ENCODE measurements around the gene RPTOR. TPM values are rescaled to one million over a fixed set of nuclear protein-coding genes. Genes with fewer than 3 reads are reported as not detected.

Gene RPTOR
- total RNA-seq, 1 donor from 2014 or later, result 32.0 TPM

DNA sequence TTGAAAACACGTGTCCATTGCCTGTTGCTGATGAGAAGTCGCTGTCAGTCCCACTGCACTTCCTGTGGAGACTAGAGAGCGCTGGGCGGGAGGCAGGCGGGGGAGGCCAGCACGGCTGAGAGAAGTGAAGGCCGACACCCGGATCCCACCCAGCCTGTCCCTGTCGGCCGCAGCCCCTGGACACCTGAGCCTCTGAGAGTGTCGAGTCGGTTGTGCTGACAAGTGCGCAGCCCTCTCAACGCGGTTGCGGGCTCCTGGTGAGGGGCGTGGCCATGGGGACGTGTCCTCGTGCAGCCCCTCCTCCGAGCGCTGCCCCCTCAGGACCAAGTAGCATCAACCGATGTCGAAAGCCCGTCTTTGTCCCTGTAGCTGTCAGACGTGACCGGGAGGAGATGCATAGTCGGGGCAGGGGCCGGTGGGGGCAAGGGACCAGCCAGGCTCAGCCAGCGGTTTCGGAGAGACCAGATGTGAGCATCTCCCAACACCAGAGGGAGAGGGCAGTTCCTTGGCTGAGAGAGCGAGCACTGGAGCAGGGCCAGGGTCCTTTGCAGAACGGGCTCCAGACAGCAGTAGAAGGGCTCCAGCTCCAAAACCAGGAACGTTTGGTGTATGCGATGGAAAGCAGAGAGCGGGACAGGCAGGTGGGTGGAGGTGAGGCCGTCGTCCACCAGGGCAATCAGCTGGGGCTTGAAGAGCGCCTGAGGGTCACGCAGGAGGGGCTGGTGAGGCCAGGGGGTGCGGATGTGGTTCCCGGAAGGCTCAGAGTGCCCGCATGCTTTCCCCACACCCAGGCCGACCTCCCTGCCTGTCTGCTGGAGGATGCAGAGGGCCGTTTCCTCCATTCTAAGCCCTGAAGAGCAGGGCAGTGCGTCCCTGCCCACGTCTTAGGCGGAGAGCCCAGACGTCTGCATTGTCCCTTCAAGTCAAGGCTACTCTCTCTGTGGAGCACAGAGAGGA lies 403.7 kb downstream of the RPTOR start:
- H3K27ac Mint-ChIP-seq (ENCODE audit: unreplicated experiment), result no peak overlapping the region
- H3K9me3 Mint-ChIP-seq (ENCODE audit: unreplicated experiment), result peaks cover 5% of the 10 kb centered on the region
- H3K79me2 ChIP-seq (ENCODE audit: insufficient read depth, low read length), result no peaks in the 10 kb centered on the region
- H3K9ac ChIP-seq (ENCODE audit: low read length), result no peak overlapping the region
- H3K27ac ChIP-seq (ENCODE audit: low read depth, low read length), result no peak overlapping the region
- FAIRE-seq (no peak), DNase-seq (ENCODE audit: low read depth) (no peak)
- no peaks in the 10 kb centered on the region for H3K27me3 ChIP-seq (ENCODE audit: insufficient read depth, low read length)
- H3K4me1 ChIP-seq (ENCODE audit: insufficient read depth, low read length), result no peaks in the 10 kb centered on the region
- no peaks in the 10 kb centered on the region for H3K9me3 ChIP-seq (ENCODE audit: insufficient read depth, low read depth, low read length)
- H3K36me3 Mint-ChIP-seq (ENCODE audit: low read depth, unreplicated experiment), result peaks cover 16% of the 10 kb centered on the region
- no peak overlapping the region for H3K4me2 ChIP-seq (ENCODE audit: low read length)
- no peaks in the 10 kb centered on the region for H3K4me1 Mint-ChIP-seq (ENCODE audit: low read depth, unreplicated experiment)
- no peaks in the 10 kb centered on the region for H4K20me1 ChIP-seq (ENCODE audit: insufficient read depth, low read length)
- H3K27me3 Mint-ChIP-seq (ENCODE audit: low read depth, unreplicated experiment), result peaks cover 2% of the 10 kb centered on the region
- TF ChIP-seq EZH2 (IDR thresholded peaks at IDR 0.05; ENCODE audit: insufficient read depth, low read length), result no peak
- TF ChIP-seq, protein P1, sequence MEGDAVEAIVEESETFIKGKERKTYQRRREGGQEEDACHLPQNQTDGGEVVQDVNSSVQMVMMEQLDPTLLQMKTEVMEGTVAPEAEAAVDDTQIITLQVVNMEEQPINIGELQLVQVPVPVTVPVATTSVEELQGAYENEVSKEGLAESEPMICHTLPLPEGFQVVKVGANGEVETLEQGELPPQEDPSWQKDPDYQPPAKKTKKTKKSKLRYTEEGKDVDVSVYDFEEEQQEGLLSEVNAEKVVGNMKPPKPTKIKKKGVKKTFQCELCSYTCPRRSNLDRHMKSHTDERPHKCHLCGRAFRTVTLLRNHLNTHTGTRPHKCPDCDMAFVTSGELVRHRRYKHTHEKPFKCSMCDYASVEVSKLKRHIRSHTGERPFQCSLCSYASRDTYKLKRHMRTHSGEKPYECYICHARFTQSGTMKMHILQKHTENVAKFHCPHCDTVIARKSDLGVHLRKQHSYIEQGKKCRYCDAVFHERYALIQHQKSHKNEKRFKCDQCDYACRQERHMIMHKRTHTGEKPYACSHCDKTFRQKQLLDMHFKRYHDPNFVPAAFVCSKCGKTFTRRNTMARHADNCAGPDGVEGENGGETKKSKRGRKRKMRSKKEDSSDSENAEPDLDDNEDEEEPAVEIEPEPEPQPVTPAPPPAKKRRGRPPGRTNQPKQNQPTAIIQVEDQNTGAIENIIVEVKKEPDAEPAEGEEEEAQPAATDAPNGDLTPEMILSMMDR (IDR thresholded peaks at IDR 0.05; ENCODE audit: insufficient read depth, low read depth, low read length), result no peak
- H2AFZ ChIP-seq (ENCODE audit: low read depth, low read length), result no peak overlapping the region
- H3K4me3 ChIP-seq (ENCODE audit: insufficient read depth, low read depth, low read length), result no peak overlapping the region
- no peak overlapping the region for H3K4me3 Mint-ChIP-seq (ENCODE audit: unreplicated experiment)
- peaks cover 5% of the 10 kb centered on the region for H3K36me3 ChIP-seq (ENCODE audit: insufficient read depth, low read length)

DNA sequence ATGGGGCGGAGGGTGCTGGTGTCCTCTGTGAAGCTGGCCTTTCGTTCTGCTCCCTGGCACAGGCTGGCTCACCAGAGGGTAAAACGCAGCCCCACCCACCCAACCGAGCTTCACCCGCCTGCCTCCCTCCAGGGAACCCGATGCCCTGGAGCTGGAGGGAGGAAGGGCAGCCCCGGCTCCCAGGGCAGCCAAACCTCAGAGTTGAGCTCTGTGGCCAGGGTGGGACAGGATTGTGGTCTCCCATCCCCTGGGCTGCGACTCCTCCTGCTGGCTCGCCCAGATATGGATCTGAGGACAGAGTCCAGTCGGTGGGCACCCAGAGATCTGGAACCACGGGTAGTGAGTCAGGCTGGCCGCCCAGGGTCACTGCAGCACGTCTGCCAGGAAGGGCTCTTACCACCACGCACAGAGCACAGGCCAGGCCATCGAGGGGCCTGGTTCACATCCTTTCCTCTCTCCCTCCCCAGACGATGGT lies 404.4 kb downstream of the RPTOR start:
- H3K4me3 ChIP-seq (ENCODE audit: insufficient read depth, low read depth, low read length), result no peak overlapping the region
- H3K27me3 ChIP-seq (ENCODE audit: insufficient read depth, low read length), result no peaks in the 10 kb centered on the region
- peaks cover 2% of the 10 kb centered on the region for H3K27me3 Mint-ChIP-seq (ENCODE audit: low read depth, unreplicated experiment)
- no peak overlapping the region for H3K27ac ChIP-seq (ENCODE audit: low read depth, low read length)
- H4K20me1 ChIP-seq (ENCODE audit: insufficient read depth, low read length), result no peaks in the 10 kb centered on the region
- peaks cover 5% of the 10 kb centered on the region for H3K36me3 ChIP-seq (ENCODE audit: insufficient read depth, low read length)
- peaks cover 16% of the 10 kb centered on the region for H3K36me3 Mint-ChIP-seq (ENCODE audit: low read depth, unreplicated experiment)
- H3K4me3 Mint-ChIP-seq (ENCODE audit: unreplicated experiment), result no peak overlapping the region
- H3K9me3 Mint-ChIP-seq (ENCODE audit: unreplicated experiment), result peaks cover 5% of the 10 kb centered on the region
- no peaks in the 10 kb centered on the region for H3K4me1 ChIP-seq (ENCODE audit: insufficient read depth, low read length)
- H3K79me2 ChIP-seq (ENCODE audit: insufficient read depth, low read length), result no peaks in the 10 kb centered on the region
- FAIRE-seq (no peak), DNase-seq (ENCODE audit: low read depth) (no peak)
- no peak overlapping the region for H2AFZ ChIP-seq (ENCODE audit: low read depth, low read length)
- H3K4me1 Mint-ChIP-seq (ENCODE audit: low read depth, unreplicated experiment), result no peaks in the 10 kb centered on the region
- H3K9ac ChIP-seq (ENCODE audit: low read length), result no peak overlapping the region
- no peak overlapping the region for H3K4me2 ChIP-seq (ENCODE audit: low read length)
- no peak for TF ChIP-seq EZH2 (IDR thresholded peaks at IDR 0.05; ENCODE audit: insufficient read depth, low read length)
- TF ChIP-seq, protein P1 (IDR thresholded peaks at IDR 0.05; ENCODE audit: insufficient read depth, low read depth, low read length), result no peak
- no peak overlapping the region for H3K27ac Mint-ChIP-seq (ENCODE audit: unreplicated experiment)
- no peaks in the 10 kb centered on the region for H3K9me3 ChIP-seq (ENCODE audit: insufficient read depth, low read depth, low read length)
